NCI-H446 (cell line): ENCODE results near the gene TNFRSF14.
"Not testable (repeated sequence)": the region's sequence is repeated elsewhere in the genome, so short reads cannot be mapped to it uniquely, and the experiment has no call there.

Experiments used
- DNase-seq, 2 experiments: peaks; one replicate each; lab custom pipeline; 2025; lab: John Stamatoyannopoulos, UW

TNFRSF14 gene

DNA sequence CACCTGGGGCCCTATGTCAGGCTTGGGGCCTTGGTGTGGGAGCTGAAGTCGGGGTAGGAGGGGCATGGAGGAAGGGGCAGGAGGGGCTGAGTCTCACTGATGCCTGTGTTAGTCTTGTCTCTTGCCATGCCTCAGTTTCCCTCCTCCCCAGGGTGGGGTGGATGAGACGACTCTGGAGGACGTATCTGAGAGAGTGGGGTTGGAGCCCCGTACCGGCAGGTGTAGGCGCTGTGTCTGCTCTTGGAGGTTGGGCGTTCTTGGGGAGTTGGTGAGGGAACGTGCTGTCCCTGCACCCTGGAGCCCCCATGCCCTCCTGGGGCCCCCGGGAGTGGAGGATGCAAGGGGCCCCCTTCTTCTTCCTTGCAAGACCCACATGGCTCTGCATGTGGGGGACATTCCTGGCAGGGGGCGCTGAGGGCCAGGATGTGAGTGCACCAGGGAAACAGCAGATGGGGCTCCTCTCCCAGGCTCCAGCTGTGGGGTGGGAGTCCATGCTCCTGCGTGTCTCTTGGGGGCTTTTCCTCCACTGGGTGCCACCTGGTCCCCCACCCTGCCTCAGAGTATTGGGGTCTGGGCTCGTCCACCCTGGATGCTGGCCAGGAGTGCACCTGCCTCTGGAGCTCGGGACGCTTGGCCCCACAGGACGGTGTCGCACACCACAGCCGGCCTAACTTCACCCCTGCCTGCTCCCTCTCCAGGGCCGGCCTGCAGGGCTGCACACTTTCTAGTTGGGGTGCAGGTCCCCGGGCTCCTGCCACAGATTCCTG is 1.4 kb upstream of the TNFRSF14 start:
- peak in 1 of 2 experiments; percentile 18 for DNase-seq

DNA sequence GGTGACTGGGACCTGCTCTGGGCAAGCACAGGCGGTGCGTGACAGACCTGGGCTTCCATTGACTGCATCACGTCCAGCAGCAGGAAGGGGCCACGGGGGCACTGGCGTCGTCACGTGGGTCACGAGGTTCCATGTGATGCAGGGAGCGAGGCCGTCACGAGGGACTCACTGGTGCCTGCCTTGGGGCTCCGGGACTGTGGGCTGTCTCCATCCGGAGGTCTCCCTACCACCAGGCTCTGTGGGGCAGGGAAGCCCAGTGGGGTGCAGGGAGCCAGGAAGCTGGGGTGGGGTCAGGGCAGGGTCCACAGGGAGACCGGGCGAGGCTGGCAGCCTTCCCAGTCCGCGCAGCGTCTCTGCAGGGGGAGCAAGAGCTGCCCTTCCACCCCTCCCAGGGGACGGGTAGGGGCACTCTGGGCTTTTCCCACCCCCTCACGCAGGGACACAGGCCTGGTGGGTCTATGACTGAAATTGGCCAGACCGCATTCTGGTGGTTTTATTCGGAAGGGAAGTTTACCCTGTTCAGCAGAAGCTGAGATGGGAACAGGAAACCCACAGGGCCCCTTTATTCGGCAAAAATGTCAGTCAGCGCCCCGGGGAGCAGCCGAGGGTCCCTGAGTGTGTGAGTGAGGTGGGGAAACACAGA is 416 bp upstream of the TNFRSF14 start:
- no peak for DNase-seq

DNA sequence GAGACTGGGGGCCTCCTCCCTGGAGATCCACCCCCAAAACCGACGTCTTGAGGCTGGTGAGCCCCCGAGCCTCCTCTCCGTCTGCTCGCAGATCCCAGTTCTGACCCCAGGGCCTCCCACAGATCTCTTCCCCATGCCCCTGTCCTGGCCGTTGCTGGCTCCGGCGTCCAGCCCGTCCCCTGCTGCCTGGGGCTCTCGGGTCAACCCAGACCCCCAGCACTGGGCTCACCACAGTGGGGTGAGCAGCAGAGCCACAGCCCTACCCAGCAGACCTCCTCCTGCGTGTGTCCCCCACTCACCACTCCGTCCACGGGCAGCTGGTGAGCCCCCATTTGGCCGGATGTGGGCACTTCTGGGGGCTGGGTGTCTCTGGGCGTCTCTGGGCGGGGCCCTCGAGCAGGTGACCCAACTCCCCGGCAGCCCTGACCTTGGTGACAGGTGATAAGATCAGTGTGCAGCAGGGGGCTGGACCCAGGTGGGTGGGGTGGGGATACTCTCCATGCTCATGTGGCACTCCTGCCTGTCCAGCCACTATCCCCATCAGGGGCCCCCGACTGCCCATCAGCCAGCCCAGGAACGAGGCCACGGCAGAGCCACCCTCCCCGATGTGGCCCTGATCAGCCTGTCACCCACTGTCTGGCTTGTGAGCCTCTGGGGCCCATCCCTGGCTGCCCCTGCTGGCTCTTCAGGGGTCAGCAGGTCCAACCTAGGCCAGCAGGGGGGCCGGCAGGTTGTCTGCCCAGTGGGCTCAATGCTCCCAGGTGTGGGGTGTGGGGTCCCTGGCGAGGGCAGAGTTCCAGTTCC is 709 bp downstream of the TNFRSF14 start:
- no peak for DNase-seq

DNA sequence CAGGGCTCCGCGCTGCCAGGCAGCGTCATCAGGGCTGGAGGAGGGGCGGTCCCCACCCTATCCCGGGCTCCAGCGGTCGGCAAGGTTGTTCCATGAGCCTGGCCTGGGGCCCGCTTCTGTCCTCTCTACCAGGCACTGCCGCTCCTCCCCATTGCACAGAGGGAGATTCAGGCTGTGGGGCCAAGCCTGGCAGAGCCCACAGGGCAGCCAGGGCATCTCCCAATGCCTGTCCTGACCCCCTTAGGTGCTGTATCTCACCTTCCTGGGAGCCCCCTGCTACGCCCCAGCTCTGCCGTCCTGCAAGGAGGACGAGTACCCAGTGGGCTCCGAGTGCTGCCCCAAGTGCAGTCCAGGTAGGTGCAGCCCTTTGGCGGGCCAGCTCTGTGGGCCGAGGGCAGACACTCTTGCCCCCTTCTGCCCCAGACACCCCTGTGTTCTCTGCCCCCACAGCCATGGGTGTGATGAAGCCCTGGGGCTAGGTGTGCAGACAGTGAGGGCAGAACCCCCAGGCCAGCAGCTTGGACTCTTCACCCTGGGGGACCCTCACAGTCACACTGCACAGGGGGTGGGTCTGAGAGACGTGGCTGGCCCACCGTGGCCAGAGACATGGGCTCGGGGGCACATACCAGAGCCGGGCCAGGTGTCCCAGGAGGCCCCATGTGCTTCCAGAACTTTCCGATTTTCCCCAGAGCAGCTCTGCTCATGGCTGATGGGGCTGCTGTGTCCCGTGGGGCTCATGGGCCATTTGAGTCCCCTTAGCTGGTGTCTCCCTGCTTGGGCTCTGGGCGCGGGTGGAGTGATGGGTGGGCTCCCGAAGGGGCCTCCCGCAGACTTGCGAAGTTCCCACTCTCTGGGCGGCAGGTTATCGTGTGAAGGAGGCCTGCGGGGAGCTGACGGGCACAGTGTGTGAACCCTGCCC is 1.6 kb downstream of the TNFRSF14 start:
- no peak for DNase-seq

DNA sequence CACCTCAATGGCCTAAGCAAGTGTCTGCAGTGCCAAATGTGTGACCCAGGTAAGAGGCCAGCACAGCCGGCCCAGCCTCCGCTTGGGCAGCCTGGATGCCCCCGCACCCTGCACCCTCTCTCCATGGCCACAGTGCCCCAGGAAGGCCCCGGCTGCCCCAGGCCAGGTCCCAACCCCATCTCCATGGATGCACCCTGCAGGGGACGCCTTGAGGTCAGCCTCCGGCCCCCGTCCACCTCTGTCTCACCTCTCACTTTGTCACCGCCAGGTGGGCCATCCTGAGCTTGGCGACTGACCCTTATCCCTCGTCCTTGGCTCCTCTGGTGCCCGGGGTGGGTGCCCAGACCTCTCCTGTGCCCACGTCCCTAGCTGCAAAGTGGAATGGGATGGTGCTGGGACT is 2.2 kb downstream of the TNFRSF14 start:
- DNase-seq = no peak

DNA sequence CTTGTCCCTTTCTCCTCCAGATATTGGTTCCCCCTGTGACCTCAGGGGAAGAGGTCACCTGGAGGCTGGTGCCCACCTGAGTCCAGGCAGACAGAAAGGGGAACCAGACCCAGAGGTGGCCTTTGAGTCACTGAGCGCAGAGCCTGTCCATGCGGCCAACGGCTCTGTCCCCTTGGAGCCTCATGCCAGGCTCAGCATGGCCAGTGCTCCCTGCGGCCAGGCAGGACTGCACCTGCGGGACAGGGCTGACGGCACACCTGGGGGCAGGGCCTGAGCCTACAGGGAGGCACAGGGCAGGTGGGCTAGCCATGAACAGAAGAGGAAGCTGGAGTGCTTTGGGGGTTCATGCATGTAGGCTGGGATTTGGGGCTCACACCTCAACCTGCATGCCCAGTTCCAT is 2.7 kb downstream of the TNFRSF14 start:
- no peak for DNase-seq

DNA sequence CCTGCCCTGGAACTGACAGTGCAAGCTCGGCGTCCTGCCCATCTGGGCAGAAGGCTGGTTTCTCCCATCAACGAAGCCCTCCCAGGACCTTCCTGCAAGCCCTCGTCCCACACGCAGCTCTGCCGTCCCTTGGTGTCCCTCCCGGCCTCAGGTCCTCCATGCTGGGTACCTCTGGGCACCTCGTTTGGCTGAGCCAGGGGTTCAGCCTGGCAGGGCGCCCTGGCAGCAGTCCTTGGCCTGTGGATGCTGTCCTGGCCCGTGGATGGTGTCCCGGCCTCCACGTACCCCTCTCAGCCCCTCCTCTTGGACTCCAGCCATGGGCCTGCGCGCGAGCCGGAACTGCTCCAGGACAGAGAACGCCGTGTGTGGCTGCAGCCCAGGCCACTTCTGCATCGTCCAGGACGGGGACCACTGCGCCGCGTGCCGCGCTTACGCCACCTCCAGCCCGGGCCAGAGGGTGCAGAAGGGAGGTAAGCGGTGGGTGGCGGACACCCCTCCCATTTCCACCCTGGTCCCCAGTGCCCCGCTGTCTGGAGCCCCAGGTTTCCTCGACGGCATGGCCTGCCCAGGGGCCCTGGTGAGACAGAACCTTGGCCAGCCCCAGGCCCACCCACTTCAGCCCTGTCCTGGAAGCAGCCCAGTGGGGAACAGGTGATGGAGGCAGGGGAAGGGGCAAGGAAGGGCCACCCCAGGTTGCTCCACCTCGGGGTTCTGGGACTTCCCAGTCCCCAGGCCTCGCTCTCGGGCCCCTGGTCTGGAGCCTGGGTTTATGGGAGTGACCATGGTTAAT is 3.5 kb downstream of the TNFRSF14 start:
- DNase-seq = no peak

DNA sequence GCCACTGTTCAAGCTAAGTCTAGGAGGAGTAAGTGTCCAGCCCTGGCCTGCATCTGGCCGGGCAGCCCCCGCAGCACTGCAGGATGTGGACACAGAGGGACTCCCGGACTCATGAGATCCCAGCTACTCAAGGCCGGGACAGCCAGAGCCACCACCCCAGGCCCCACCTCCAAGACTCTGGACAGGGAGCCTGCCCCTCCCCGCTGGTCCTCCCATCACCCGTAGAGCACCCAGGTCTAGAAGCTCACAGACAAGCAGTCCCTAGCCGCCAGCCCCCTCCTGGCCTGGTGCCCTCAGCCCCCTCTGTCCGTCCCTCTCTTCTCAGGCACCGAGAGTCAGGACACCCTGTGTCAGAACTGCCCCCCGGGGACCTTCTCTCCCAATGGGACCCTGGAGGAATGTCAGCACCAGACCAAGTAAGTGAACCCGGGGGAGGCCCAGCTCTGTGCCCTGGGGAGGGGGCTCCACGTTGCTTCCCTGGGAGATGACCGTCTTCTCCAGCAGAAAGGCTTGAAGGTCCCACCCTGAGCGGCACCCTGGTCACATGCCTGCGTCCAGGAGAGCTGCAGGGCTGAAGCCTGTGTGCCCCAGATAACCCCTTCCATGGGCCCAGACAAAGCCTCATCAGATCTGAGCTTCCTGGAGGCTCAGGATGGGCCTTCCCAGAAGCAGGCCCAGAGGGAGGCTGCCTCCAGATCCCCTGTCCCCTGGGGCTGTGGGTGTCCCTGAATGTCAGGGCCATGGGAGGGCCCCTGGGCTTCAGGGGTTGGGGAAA is 4.3 kb downstream of the TNFRSF14 start:
- no peak for DNase-seq

DNA sequence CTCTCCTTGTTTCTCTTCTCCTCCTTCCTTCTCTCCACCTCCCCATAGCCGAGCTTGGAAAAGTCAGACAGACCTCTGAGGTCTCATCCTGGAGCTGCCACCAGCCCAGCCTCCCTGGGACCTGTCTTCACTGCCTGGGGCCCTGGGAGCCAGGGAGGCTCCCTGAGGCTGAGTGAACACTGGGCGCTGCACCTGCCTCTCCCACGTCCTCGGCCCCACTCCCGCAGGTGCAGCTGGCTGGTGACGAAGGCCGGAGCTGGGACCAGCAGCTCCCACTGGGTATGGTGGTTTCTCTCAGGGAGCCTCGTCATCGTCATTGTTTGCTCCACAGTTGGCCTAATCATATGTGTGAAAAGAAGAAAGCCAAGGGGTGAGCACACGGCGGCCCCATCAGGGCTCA is 5.3 kb downstream of the TNFRSF14 start:
- no peak for DNase-seq

DNA sequence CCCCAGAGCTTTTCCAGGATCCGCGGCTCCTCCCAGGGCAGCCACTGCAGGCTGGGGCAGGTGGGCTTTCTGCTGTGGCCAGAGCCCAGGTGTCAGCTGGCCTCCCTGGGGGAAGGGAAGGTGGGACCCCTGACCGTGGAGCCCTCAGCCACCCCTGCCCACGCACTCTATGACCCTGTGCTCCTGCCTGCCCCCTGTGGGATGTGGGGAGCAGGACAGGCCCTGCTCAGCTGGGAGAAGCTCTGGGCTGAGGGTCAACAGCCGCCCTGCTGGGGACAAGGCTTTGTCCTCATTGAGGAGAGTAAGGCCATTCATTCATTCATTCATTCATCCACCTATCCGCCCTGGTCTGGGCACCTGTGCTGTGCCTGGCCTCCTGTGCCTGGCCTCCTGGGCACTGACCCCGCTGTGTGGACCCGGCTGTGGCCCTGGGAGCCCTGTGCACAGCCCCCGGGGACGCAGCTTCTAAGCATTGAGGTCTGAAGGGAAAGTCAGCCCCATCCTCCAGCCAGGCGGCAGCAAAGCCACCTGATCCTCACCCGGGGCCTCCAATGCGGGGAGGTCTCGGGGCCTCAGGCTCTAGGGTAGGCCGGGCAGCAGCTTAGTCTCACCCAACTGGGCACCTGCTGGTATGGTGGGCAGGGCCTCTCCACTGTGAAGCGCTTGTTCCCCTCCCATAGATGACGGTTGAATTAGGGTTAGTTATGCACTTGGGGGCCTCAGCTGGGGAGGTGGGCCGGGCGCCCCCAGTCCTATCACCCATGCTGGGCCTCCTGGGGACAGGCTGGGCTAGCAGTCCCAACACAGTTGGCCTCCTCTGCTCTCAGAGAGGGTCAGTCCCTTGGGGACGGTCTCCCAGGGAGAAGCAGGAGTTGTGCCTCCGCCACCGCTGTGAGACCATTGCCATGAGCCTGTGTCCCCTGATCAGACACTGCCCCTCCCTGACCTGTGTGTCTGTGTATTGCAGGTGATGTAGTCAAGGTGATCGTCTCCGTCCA is 6.0 kb downstream of the TNFRSF14 start:
- DNase-seq = no peak

DNA sequence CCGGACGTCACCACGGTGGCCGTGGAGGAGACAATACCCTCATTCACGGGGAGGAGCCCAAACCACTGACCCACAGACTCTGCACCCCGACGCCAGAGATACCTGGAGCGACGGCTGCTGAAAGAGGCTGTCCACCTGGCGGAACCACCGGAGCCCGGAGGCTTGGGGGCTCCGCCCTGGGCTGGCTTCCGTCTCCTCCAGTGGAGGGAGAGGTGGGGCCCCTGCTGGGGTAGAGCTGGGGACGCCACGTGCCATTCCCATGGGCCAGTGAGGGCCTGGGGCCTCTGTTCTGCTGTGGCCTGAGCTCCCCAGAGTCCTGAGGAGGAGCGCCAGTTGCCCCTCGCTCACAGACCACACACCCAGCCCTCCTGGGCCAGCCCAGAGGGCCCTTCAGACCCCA is 7.0 kb downstream of the TNFRSF14 start:
- no peak for DNase-seq

DNA sequence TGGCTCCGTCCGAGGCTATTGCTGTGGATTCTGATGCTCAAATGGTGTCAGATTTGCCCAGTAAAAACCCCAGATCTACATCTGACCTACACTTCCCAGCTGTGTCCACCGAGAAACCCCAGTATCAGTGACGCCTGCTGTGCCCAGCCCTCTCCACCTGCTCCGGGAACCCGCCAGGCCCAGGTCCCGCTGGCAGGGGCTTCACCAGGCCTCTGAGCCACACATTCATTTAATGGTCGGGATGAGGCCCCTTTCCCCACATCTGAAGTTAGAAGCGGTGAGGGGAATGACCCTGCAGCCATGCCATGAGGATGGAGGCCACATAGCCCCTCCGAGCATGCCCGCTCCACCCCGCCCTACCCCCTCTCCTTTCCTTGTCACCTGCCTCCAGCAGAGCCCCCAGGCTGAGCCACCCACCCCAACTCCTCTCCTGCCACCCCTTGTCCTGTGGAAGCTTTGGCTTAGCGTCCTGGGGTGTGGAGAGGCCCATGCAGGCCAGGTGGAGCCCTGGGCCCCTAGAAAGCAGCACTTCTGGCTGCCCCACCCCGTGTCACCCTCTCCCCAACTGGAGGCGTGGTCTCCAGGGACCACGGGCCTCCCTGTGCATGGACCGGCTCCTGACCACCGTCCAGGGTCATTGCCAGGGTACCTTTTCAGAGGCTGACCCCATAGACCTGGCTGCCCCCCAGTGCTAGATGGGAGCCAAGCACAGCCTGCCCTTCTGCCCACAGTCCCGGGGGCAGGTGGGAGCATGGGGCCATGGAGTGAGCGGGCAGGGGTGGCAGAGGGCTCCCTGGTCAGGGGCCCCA is 8.0 kb downstream of the TNFRSF14 start:
- no peak for DNase-seq

DNA sequence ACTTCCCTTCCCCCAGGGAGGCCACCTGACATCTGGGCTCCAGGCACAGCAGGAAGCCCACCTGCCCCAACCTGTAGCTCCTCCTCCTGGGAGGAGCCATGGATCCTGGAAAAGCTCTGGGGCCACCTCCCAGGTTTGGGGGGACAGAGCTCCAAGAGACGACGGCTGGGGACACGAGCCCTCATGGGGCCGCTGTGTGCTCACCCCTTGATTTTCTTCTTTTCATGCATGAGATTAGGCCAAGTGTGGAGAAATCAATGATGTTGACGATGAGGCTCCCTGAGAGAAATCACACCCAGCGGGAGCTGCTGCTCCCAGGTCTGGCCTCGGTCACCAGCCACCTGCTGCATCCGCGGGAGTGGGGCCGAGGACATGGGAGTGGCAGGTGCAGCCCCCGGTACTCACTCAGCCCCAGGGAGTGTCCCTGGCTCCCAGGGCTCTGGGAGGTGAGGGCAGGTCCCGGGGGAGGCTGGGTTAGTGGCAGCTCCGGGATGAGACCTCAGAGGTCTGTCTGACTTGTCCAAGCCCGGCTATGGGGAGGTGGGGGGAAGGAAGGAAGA is 8.7 kb downstream of the TNFRSF14 start:
- DNase-seq = no peak

DNA sequence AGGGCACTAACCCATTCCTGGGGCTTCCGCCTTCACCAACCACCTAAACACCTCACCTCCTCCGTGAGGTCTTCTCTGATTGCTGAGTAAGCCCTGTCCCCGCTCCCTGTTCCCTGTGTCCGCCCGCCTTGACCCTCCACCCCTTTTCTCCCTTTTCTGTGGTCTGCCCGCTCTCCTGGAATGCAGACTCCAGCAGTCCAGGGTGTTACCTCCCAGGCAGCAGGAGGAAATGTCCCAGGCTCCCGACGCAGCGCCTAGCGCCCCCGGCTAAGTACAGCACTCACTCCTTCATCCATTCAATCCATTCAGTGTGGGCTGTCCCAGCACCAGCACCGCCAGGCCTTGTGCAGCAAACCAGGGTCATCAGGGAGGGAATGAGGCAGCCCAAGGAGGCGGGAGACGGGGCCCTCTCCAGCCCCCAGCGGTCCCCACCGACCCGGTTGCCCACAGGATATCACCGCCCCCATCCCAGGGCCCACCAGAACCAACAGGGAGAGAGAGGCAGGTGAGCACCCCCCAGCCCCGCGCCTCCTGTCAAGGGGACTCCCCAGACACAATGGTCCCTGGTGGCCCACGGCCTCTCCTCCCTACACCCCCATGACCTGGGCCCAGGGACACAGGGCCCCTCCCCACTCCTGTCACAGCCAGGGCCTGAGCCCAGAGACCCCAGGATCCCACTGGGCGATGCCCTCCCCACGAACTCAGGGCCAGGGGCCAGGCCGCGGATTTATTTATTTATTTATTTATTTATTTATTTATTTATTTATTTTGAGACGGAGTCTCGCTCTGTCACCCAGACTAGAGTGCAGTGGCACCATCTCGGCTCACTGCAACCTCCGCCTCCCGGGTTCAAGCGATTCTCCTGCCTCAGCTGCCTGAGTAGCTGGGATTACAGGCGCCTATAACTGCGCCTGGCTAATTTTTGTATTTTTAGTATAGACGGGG is 10.2 kb downstream of the TNFRSF14 start:
- DNase-seq = no peak

DNA sequence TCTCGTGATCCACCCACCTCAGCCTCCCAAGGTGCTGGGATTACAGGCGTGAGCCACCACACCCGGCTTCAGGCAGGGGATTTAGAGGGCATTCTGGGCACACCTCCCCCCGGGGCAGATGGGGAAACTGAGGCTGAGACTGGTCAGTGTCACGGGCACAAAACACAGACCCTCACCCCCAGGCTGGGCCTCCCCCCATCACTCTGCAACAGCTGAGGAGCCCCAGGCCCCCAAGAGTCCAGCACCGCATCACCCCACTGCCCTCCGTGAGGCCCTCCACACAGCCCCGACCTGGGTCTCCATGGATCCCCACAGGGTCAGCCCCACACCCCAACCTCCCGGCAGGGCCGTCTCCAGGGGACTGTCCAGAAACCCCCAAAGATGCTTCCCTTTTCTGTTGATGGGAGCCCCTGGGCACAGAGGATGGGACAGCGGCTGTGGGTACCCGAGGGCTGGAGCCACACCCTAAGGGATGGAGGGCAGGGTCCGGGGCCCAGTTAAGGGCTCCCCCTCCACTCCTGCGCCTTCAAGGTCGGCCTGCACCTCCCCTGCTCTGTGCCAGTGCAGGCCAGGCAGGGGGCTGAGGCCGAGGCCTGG is 11.0 kb downstream of the TNFRSF14 start:
- DNase-seq = no peak

DNA sequence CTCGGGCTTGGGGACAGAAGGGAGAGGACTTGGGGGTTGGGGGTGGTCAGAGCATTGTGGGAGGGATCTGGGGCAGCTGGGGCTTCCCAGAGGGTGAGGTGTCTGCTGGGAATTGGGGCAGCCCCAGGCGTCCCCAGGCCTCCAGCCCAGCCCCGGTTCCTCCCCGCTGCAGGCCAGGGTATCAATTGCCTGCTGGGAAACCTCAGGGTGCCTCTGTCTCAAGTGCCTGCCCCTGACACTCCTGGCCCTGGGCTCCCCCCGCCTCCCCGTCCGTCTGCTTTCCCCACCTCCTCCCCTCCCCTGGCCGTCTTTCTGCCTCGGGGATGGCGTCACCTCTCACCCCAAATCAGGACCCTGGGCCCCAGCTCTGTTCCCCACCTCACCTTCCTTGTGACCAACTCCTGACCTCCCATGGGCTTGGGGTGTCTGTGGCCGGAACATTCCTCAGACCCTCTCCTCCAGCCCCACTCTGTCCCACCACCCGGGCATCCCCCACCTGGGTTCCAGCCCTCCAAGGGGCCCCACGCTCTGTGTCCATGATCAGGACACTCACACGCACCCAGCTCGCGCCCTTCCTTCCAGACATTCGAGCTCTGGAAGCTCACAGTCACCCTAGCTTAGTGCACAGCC is 12.1 kb downstream of the TNFRSF14 start:
- DNase-seq = not testable (repeated sequence)
